Keratinocyte (primary cell): ENCODE data around the gene NBPF20. TPM values are rescaled to one million over a fixed set of nuclear protein-coding genes. Genes with fewer than 3 reads are reported as not detected.
"Not testable (repeated sequence)": the region's sequence is repeated elsewhere in the genome, so short reads cannot be mapped to it uniquely, and the experiment has no call there.

Experiments
- DNase-seq: peaks from one replicate; pipeline ENCODE4 v3.0.0-alpha.2; 2011; ENCODE audit warnings: low read depth, missing footprints, low spot score
- FAIRE-seq: peaks from 2 replicates; lab custom pipeline; 2011; peaks lifted over from hg19 to GRCh38; lab: Jason Lieb, UNC
- H2AFZ ChIP-seq: 2 replicates; pipeline ENCODE4 v1.6.0; 2012; ENCODE audit warnings: low read length, control low read depth, inconsistent platforms; ENCODE audit not compliant: control insufficient read depth
- H3K27ac ChIP-seq: 2 replicates; pipeline ENCODE4 v1.5.1; 2011; ENCODE audit warnings: low read length; ENCODE audit not compliant: control insufficient read depth, insufficient read depth
- H3K27me3 ChIP-seq: 3 replicates; pipeline ENCODE4 v1.6.0; 2011; ENCODE audit warnings: low read length; ENCODE audit not compliant: control insufficient read depth, insufficient read depth; ENCODE audit errors: extremely low read depth
- H3K36me3 ChIP-seq, 2 experiments: 2 replicates in 1 of 2; 3 replicates in 1 of 2; pipeline ENCODE4 v1.5.1; 2011; ENCODE audit warnings: low read length in 2 of 2, mild to moderate bottlenecking in 1 of 2; ENCODE audit not compliant: control insufficient read depth in 2 of 2, insufficient read depth in 2 of 2; ENCODE audit errors: extremely low read depth in 1 of 2
- H3K4me1 ChIP-seq: 3 replicates; pipeline ENCODE4 v1.5.1; 2011; ENCODE audit warnings: low read length; ENCODE audit not compliant: control insufficient read depth, insufficient read depth; ENCODE audit errors: extremely low read depth
- H3K4me2 ChIP-seq: 3 replicates; pipeline ENCODE4 v1.6.0; 2011; ENCODE audit warnings: low read depth, low read length; ENCODE audit not compliant: control insufficient read depth, insufficient read depth; ENCODE audit errors: extremely low read depth
- H3K4me3 ChIP-seq, 3 experiments: fragments of 200-600 bp in 1 of 3; sonication (generic) in 1 of 3; 2 replicates in 2 of 3; 3 replicates in 1 of 3; pipeline ENCODE4 v1.5.1; 2011 to 2016; ENCODE audit warnings: low read length in 3 of 3, mild to moderate bottlenecking in 3 of 3, control low read depth in 2 of 3, inconsistent platforms in 1 of 3, low read depth in 1 of 3, mixed read lengths in 1 of 3, mixed run types in 1 of 3, moderate library complexity in 1 of 3; ENCODE audit not compliant: control insufficient read depth in 2 of 3, insufficient read depth in 2 of 3; ENCODE audit errors: extremely low read depth in 1 of 3
- H3K79me2 ChIP-seq: 2 replicates; pipeline ENCODE4 v1.6.0; 2012; ENCODE audit warnings: low read length; ENCODE audit not compliant: control insufficient read depth, insufficient read depth
- H3K9ac ChIP-seq: 3 replicates; pipeline ENCODE4 v1.6.0; 2011; ENCODE audit warnings: low read length; ENCODE audit not compliant: control insufficient read depth, insufficient read depth; ENCODE audit errors: extremely low read depth
- H3K9me1 ChIP-seq: 3 replicates; pipeline ENCODE4 v1.6.0; 2011; ENCODE audit warnings: low read length; ENCODE audit not compliant: control insufficient read depth, insufficient read depth; ENCODE audit errors: extremely low read depth
- H3K9me3 ChIP-seq: 2 replicates; pipeline ENCODE4 v1.5.1; 2012; ENCODE audit warnings: low read depth, low read length; ENCODE audit not compliant: control insufficient read depth
- H4K20me1 ChIP-seq: 3 replicates; pipeline ENCODE4 v1.6.0; 2011; ENCODE audit warnings: low read length; ENCODE audit not compliant: control insufficient read depth, insufficient read depth; ENCODE audit errors: extremely low read depth
- dilution Hi-C: fragments of 300-500 bp; cut with MboI; formaldehyde crosslinking; loops from one replicate; pipeline ENCODE4 v1.7.0; 2020; ENCODE audit warnings: low sequenced_read_pairs; ENCODE audit not compliant: extremely low pct_ligation_motif_present
- polyA plus RNA-seq, 5 experiments: library from polyadenylated mRNA; depleted of rRNA in 3 of 5; stranded (reverse) in 3 of 5; stranded (forward) in 1 of 5; unstranded in 1 of 5; fragments of >200 nt; gene quantifications; 1 replicate in 1 of 5; 2 replicates in 3 of 5; 3 replicates in 1 of 5; pipeline versions ENCODE4 v1.2.1 to v1.2.3, GENCODE V29; 2011 to 2012; ENCODE audit warnings: missing spikeins in 2 of 5, low read depth in 1 of 5, low replicate concordance in 1 of 5

Gene NBPF20
- polyA plus RNA-seq, 1 donor (not counting 4 experiments of a cell fraction or from before 2014, with no cell fraction given), result 4.2 TPM

DNA sequence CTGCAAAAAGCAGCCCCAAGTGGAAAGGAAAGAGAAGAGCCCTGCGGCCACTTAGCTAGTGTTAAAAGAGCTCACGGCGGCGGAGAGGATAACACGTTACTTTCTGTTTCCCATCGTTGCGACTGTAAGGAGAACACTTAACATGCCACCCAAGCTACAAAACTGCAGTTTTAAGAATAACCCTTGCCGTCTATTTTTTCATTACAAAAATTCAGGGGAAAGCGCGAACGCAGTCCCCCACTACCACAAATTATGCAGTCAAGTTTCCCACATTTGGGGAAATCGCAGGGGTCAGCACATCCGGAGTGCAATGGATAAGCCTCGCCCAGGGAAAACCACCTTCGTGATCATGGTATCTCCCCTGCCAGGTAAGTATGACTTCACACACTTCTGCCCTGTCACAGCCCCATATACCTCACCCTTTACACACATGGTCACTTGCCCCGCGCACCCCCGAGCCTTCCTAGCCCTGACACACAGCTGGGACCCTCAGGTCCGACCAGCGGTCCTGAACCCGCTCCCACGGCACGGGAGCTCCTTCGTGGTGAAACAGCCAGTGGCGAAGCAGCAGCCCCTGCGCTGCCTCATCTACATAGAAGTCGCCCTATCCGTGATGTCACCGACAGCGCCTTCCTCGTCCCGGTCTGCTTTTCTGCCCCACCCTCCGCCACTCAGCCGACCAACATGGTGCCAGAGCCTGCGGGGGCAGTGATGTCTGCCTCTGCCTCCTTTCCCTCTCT is 40.2 kb upstream of the NBPF20 start:
- H3K79me2 ChIP-seq, dilution Hi-C loops, H3K4me1 ChIP-seq, H2AFZ ChIP-seq, H3K9me1 ChIP-seq, H3K36me3 ChIP-seq, H3K9me3 ChIP-seq, FAIRE-seq, H4K20me1 ChIP-seq, H3K27me3 ChIP-seq: not testable (repeated sequence)
- H3K4me3 ChIP-seq, result peak overlapping the region in 2 of 3 experiments; percentile 12 to 44
- H3K9ac ChIP-seq, result peak overlapping the region; percentile 63
- peak overlapping the region; percentile 51 for H3K4me2 ChIP-seq
- H3K27ac ChIP-seq, result peak overlapping the region; percentile 60
- peak; percentile 92 for DNase-seq

DNA sequence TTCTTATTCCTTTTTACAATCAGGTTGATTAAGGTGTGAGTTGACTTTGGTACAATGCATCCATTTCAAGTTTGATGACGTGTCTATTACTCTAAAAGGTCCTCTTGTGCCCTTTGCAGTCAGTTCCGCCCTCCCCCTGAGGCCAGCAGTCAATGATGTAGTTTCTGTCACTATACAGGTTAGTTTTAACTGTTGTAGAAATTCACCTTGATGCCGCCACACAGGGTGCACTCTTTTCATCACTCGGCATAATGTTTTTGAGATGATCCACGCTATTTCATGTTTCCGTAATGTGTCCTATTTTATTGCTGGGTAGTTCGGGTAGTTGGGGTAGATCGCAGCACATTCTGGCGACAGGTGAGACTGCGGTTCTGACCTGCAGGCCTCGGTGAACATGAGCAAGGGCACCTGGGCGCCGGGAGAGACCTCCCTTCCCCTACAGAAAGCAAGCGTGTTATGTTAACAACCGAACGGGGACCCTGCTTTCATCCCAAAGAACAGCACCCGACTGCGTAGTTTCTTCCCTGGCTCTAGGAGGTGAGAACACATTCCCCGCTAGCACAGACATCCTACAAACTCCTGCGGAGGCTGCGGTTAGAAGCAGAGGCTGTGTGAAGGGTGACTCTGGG is 39.4 kb upstream of the NBPF20 start:
- H3K36me3 ChIP-seq, dilution Hi-C loops, DNase-seq, H3K4me1 ChIP-seq, H2AFZ ChIP-seq, H3K27me3 ChIP-seq, H3K9me3 ChIP-seq, H3K79me2 ChIP-seq, H4K20me1 ChIP-seq, H3K9me1 ChIP-seq, FAIRE-seq: not testable (repeated sequence)
- H3K27ac ChIP-seq, result peak overlapping the region; percentile 60
- H3K4me3 ChIP-seq, result peak overlapping the region in 1 of 3 experiments; percentile 44
- H3K9ac ChIP-seq, result peak overlapping the region; percentile 63
- peak overlapping the region; percentile 51 for H3K4me2 ChIP-seq

DNA sequence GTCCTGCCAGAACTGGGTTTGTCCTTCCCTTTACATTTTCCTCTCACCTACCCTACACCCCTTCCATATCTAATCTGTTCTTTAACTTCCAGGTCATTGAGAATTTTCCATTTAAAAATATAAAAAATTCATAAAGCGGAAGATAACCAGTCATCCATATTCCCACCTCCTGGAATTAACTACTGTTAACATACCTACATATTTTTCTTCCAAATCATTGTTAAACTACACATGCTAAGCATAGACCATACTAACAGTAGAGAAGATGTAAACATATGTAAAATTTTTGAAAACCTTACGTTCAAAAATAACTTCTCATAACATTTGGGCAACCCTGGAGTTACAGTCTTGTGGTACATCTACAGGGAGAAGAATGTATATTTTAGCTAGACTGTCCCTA is 38.6 kb upstream of the NBPF20 start:
- dilution Hi-C loops, DNase-seq, H3K36me3 ChIP-seq, H3K9me1 ChIP-seq, H3K4me2 ChIP-seq, H3K9me3 ChIP-seq, H2AFZ ChIP-seq, H4K20me1 ChIP-seq, H3K4me3 ChIP-seq, H3K9ac ChIP-seq, FAIRE-seq, H3K27ac ChIP-seq, H3K27me3 ChIP-seq, H3K79me2 ChIP-seq, H3K4me1 ChIP-seq: not testable (repeated sequence)

DNA sequence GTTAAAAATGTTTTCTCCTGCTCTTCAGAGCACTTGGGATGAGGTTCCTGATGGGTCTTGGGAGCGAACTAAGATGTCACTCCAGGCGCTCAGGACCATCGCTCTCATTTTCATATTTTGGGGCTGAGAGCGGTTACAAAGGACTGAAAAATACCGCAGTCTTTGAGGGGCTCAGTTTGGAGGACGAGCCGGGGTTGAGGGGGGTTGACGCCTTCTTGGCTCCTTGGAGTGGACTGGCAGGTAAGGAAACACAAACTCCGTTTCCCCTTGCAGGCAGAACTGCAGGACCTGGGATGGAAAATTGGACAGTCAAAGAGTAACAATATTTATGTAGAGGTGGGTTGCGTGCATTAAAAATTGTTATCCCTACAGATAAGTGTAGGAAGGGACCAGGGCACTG is 35.3 kb upstream of the NBPF20 start:
- H3K9ac ChIP-seq, H3K27ac ChIP-seq, H3K4me1 ChIP-seq, FAIRE-seq, H3K9me3 ChIP-seq, H3K9me1 ChIP-seq, H3K36me3 ChIP-seq, H3K4me2 ChIP-seq, H4K20me1 ChIP-seq, H3K4me3 ChIP-seq, H3K27me3 ChIP-seq, dilution Hi-C loops, H2AFZ ChIP-seq, H3K79me2 ChIP-seq, DNase-seq: not testable (repeated sequence)

DNA sequence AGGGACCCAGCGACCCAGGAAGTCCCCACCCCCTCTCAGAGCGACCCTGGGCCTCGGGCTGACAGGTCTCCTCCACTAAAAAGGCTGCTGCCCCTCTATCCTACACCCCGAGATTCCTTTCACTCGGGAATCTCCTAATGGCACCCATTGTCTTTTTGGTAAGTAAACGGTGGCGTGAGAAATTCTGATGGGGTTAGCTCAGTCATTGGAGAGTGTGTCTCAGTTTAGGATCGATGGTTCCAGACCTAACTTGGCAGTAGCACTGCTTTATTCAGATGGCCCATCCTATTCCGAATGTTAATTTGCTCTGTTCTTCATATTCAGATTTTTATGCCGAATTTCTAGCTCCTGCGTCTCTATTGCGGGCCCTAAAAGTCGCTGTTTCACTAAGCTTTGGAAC is 34.6 kb upstream of the NBPF20 start:
- H3K36me3 ChIP-seq, H3K9me1 ChIP-seq, H4K20me1 ChIP-seq, H3K27ac ChIP-seq, DNase-seq, FAIRE-seq, H3K79me2 ChIP-seq, dilution Hi-C loops, H2AFZ ChIP-seq, H3K4me1 ChIP-seq, H3K27me3 ChIP-seq, H3K9me3 ChIP-seq: not testable (repeated sequence)
- H3K9ac ChIP-seq, result peak overlapping the region; percentile 50
- peak overlapping the region; percentile 32 for H3K4me2 ChIP-seq
- peak overlapping the region in 1 of 3 experiments; percentile 20 for H3K4me3 ChIP-seq
